GM12878 (cell line): ENCODE measurements around the gene KCNQ1. TPM values are rescaled to one million over a fixed set of nuclear protein-coding genes. Genes with fewer than 3 reads are reported as not detected.

ENCODE experiments used
- ATAC-seq: fragments of 200-7000 bp; cut with Tn5 transposase; 3 replicates; pipeline ENCODE4 v1.9.1; 2020; ENCODE audit warnings: mild to moderate bottlenecking, moderate library complexity
- BruUV-seq: library from RNA; stranded (reverse); fragments of 400-500 nt; replicated peaks from 2 replicates; lab custom pipeline; 2021; lab: Mats Ljungman, UMichigan
- CTCF ChIA-PET: fragments of 300-600 bp; sonication (Branson Sonifier 250); formaldehyde crosslinking; extraction: SDS; loops from one replicate; lab custom pipeline; 2021; ENCODE audit warnings: inconsistent platforms; lab: Yijun Ruan, JAX
- POLR2A ChIA-PET: fragments of 350-600 bp; formaldehyde crosslinking; extraction: SDS; loops from one replicate; lab custom pipeline; 2021; ENCODE audit warnings: inconsistent platforms; lab: Charles Lee
- RAD21 ChIA-PET: fragments of 300-600 bp; sonication (Branson Sonifier 250); formaldehyde crosslinking; loops from one replicate; lab custom pipeline; 2023; ENCODE audit warnings: antibody characterized with exemption; ENCODE audit not compliant: unreplicated experiment; lab: Charles Lee
- SMC1A ChIA-PET: fragments of 300-600 bp; sonication (Branson Sonifier 250); formaldehyde crosslinking; loops from one replicate; lab custom pipeline; 2023; ENCODE audit not compliant: unreplicated experiment, uncharacterized antibody; lab: Charles Lee
- DNase-seq: peaks from one replicate; pipeline ENCODE4 v3.0.0-alpha.2; 2011; ENCODE audit warnings: low read depth, low spot score
- FAIRE-seq: peaks from 3 replicates; lab custom pipeline; 2011; peaks lifted over from hg19 to GRCh38; lab: Jason Lieb, UNC
- H2AFZ ChIP-seq: 2 replicates; pipeline ENCODE4 v1.6.0; 2011; ENCODE audit warnings: low read depth, low read length, control low read depth; ENCODE audit not compliant: control insufficient read depth
- H3K27ac ChIP-seq: 2 replicates; pipeline ENCODE4 v1.5.1; 2011; ENCODE audit warnings: control low read depth; ENCODE audit not compliant: control insufficient read depth, insufficient read depth
- H3K27me3 ChIP-seq, 2 experiments: replicated peaks in 1 of 2; 2 replicates each; pipeline versions ENCODE4 v1.6.0 to v1.6.1; 2011; ENCODE audit warnings: low read length in 1 of 2; ENCODE audit not compliant: control insufficient read depth in 2 of 2, insufficient read depth in 2 of 2
- H3K36me3 ChIP-seq, 2 experiments: 2 replicates each; pipeline ENCODE4 v1.5.1; 2011; ENCODE audit warnings: low read length in 1 of 2; ENCODE audit not compliant: control insufficient read depth in 2 of 2, insufficient read depth in 2 of 2
- H3K4me1 ChIP-seq: 2 replicates; pipeline ENCODE4 v1.6.1; 2011; ENCODE audit warnings: mild to moderate bottlenecking, low read length, moderate library complexity, mixed read lengths; ENCODE audit not compliant: control insufficient read depth, insufficient read depth
- H3K4me2 ChIP-seq: 2 replicates; pipeline ENCODE4 v1.6.0; 2011; ENCODE audit warnings: control low read depth; ENCODE audit not compliant: control insufficient read depth, insufficient read depth
- H3K4me3 ChIP-seq: fragments of 200-600 bp; sonication (generic); 2 replicates; pipeline ENCODE4 v1.5.1; 2016
- H3K79me2 ChIP-seq: 2 replicates; pipeline ENCODE4 v1.6.0; 2011; ENCODE audit warnings: low read length; ENCODE audit not compliant: control insufficient read depth, insufficient read depth
- H3K9ac ChIP-seq: 2 replicates; pipeline ENCODE4 v1.8.0; 2011; ENCODE audit warnings: low read length, control low read depth, mixed read lengths; ENCODE audit not compliant: control insufficient read depth, insufficient read depth
- H3K9me3 ChIP-seq: replicated peaks from 3 replicates; pipeline ENCODE4 v1.5.1; 2011; ENCODE audit warnings: mild to moderate bottlenecking, low read length; ENCODE audit not compliant: control insufficient read depth, insufficient read depth
- H4K20me1 ChIP-seq: 2 replicates; pipeline ENCODE4 v1.6.0; 2011; ENCODE audit not compliant: control insufficient read depth, insufficient read depth
- KAT2A ChIP-seq: conservative IDR thresholded peaks from 2 replicates; pipeline ENCODE4 v1.6.1; 2011; ENCODE audit warnings: low read depth, low read length; ENCODE audit not compliant: control insufficient read depth
- PAX8 ChIP-seq: fragments of 450-650 bp; IDR thresholded peaks from 2 replicates; pipeline ENCODE4 v1.6.1; 2017; ENCODE audit warnings: mild to moderate bottlenecking, moderate library complexity
- ZNF592 ChIP-seq: fragments of 450-650 bp; IDR thresholded peaks from 2 replicates; pipeline ENCODE4 v1.6.1; 2017; ENCODE audit warnings: mild to moderate bottlenecking, moderate library complexity
- WGBS: methylation state at CpG from one replicate; pipeline ENCODE4 v1.1.6; 2016; ENCODE audit warnings: low lambda C conversion rate; ENCODE audit not compliant: insufficient replicate concordance, insufficient coverage; ENCODE audit errors: missing lambda C conversion rate; 5-methylcytosine and 5-hydroxymethylcytosine counted together
- in situ Hi-C: fragments of 300-500 bp; cut with MboI; formaldehyde crosslinking; loops from 9 replicates; pipeline ENCODE4 v1.14.3; 2018; ENCODE audit warnings: mixed read lengths
- intact Hi-C: fragments of 100-400 bp; cut with micrococcal nuclease; formaldehyde crosslinking; loops from one replicate; pipeline ENCODE4 v1.14.2; 2022; ENCODE audit not compliant: unreplicated experiment
- polyA plus RNA-seq, 11 experiments: library from polyadenylated mRNA; depleted of rRNA in 4 of 11; unstranded in 6 of 11; stranded (reverse) in 5 of 11; fragments of >200 nt; fragmentation: Nextera tagmentation in 4 of 11; fragmentation: Illumina TruSeq in 1 of 11; extraction: Ambion mirVana in 4 of 11; extraction: Trizol in 1 of 11; gene quantifications; 1 replicate in 1 of 11; 2 replicates in 10 of 11; pipeline versions ENCODE4 v1.2.1 to v1.2.3, GENCODE V29; 2011 to 2016; ENCODE audit warnings: inconsistent platforms in 2 of 11, missing spikeins in 2 of 11, low read depth in 1 of 11
- total RNA-seq, 4 experiments: library from RNA; depleted of rRNA in 3 of 4; stranded (reverse); fragments of >200 nt in 3 of 4; fragmentation: Illumina TruSeq in 1 of 4; extraction: Trizol in 1 of 4; gene quantifications; 2 replicates each; pipeline versions ENCODE4 v1.2.1 to v1.2.3, GENCODE V29; 2013 to 2021

KCNQ1 gene
- total and polyA plus RNA-seq, 10 of the 15 experiments (the other 5 are each of a cell fraction or from before 2014, with no cell fraction given) = 0.03 to 0.15 (median 0.12) TPM; not detected in 7

DNA sequence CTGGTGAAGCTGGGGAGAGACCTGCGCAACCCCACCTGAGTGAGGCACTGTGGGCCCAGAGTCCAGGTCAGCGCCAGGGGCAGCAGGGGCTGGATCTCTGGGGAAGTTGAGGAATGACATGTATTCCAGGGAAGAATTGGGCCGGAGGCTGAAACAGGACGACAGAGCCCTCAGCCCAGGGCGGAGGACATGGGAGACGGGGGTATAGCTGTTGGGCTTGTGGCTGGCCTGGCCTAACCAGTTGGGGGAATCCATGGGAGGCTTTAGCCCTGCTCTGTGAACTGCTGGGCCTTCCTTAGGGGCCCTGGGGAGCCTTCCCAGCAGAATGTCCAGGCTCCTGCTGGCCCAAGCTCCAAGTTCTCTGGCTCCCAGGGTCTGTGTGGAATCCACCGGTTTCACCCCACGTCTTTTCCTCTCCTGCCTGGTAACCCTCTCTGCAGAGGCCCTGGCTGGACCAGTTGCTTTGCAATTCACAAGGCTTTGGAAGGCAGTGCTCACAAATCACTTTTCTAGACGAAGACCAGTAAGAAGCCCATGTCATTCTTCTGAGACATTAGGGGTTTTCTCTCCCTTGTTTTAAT, 305.4 kb downstream of the KCNQ1 start:
- no peak overlapping the region for H2AFZ ChIP-seq

GRCh38 chr11:2750682-2751522, 306.1 kb downstream of the KCNQ1 start:
- H4K20me1 ChIP-seq = no peaks in the 10 kb centered on the region
- no peak overlapping the region for H3K9ac ChIP-seq
- H3K36me3 ChIP-seq = no peaks in the 10 kb centered on the region
- H2AFZ ChIP-seq = no peak overlapping the region
- no peak overlapping the region for H3K4me3 ChIP-seq
- H3K4me2 ChIP-seq = no peak overlapping the region
- DNase-seq (no peak), ATAC-seq (no peak), FAIRE-seq (no peak)
- CTCF ChIA-PET = no interaction called here
- POLR2A ChIA-PET = no interaction called here
- SMC1A ChIA-PET = no interaction called here
- no peaks in the 10 kb centered on the region for H3K79me2 ChIP-seq
- H3K4me1 ChIP-seq = no peaks in the 10 kb centered on the region; the same call in 1 of the 2 replicates
- RAD21 ChIA-PET = no interaction called here
- H3K27ac ChIP-seq = no peak overlapping the region
- intact Hi-C loops (no loop called here), in situ Hi-C loops (no loop called here)
- no peaks in the 10 kb centered on the region for H3K27me3 ChIP-seq
- TF ChIP-seq PAX8 (no peak), ZNF592 (no peak)
- no peaks in the 10 kb centered on the region; the same call in 2 of the 3 replicates for H3K9me3 ChIP-seq
- WGBS = 63% methylated on average over 24 of the region's 24 CpGs
- BruUV-seq = no TSS peak

More for the DNA sequence above, 305.4 kb downstream of the KCNQ1 start:
- in situ Hi-C loops (no loop called here), intact Hi-C loops (no loop called here)
- no peak for DNase-seq
- H4K20me1 ChIP-seq = no peaks in the 10 kb centered on the region
- ChIA-PET RAD21 (no interaction called here), CTCF (no interaction called here), POLR2A (no interaction called here), SMC1A (no interaction called here)
- H3K4me2 ChIP-seq = no peak overlapping the region
- no peak for ATAC-seq
- TF ChIP-seq KAT2A = no peak
- no TSS peak for BruUV-seq
- H3K27me3 ChIP-seq = no peaks in the 10 kb centered on the region; a peak in 1 of 4 replicates
- H3K9ac ChIP-seq = no peak overlapping the region
- H3K27ac ChIP-seq = no peak overlapping the region
- no peak for FAIRE-seq
- H3K4me3 ChIP-seq = no peak overlapping the region
- H3K36me3 ChIP-seq = no peaks in the 10 kb centered on the region
- H3K79me2 ChIP-seq = no peaks in the 10 kb centered on the region
- 39% methylated on average over 9 of the region's 9 CpGs for WGBS
- H3K4me1 ChIP-seq = no peaks in the 10 kb centered on the region; the same call in 1 of the 2 replicates
- H3K9me3 ChIP-seq = no peaks in the 10 kb centered on the region; the same call in 2 of the 3 replicates
